AG04449 (cell line): Measurements from ENCODE around the gene TMEM9.

Source experiments
- CTCF ChIA-PET: fragments of 350-600 bp; formaldehyde crosslinking; extraction: SDS; loops from one replicate; lab custom pipeline; 2021; ENCODE audit warnings: antibody characterized with exemption; lab: Yijun Ruan, JAX
- POLR2A ChIA-PET: fragments of 400-600, 350-600 bp; formaldehyde crosslinking; extraction: SDS; loops from one replicate; lab custom pipeline; 2020; ENCODE audit warnings: antibody characterized with exemption, inconsistent platforms; lab: Yijun Ruan, JAX
- DNase-seq: peaks from one replicate; pipeline ENCODE4 v3.0.0-alpha.2; 2010; ENCODE audit warnings: low read depth, low spot score
- H3K4me3 ChIP-seq: 2 replicates; pipeline ENCODE4 v1.5.1; 2011; ENCODE audit warnings: low read depth, mild to moderate bottlenecking, control low read depth, low read length
- CTCF ChIP-seq: IDR thresholded peaks from one replicate; pipeline ENCODE4 v1.5.1; 2011; ENCODE audit warnings: mild to moderate bottlenecking, moderate library complexity, low read length, control low read depth, inconsistent platforms; ENCODE audit not compliant: insufficient read depth; ENCODE audit errors: missing control alignments

Gene TMEM9

DNA sequence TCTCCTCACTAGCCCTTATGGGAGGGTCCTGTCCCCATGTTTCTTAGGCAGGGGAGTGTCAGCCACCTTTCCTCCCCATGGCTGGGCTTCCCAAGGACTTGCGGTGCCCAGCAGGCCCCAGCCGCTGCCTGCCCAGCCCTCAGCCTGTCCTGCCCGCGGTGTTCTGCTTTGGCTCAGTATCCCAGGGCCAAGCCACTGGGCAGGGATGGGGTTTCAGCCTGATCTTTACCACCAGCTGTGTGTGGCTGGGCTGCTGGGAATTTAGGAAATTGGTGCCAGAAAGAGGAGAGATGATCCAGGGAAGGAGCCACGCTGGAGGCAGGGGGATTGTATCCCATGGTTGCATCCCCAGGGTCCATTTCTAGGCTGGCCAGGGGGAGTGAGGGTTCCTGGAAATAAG, 29.5 kb upstream of the TMEM9 start:
- CTCF ChIA-PET, result interaction anchor here (0.9 to 3.3 kb wide), 15 partner anchors 9 to 162 kb away, joined by 4 to 22 read pairs (median 8); partner anchors contain the start of gene TMEM9
- no peak for TF ChIP-seq CTCF
- H3K4me3 ChIP-seq, result no peak overlapping the region
- no peak for DNase-seq
- POLR2A ChIA-PET, result no interaction called here

- DNase-seq, result no peak
- POLR2A ChIA-PET, result no interaction called here
- CTCF ChIA-PET, result interaction anchor here (1.2 to 2.7 kb wide), 3 partner anchors 13 to 162 kb away, joined by 4 to 15 read pairs (median 6); no protein-coding TSS in a partner anchor
- no peak for TF ChIP-seq CTCF
- no peak overlapping the region for H3K4me3 ChIP-seq
These were observed 28.9 kb upstream of the TMEM9 start for GRCh38 chr1:201183209-201183608.

DNA sequence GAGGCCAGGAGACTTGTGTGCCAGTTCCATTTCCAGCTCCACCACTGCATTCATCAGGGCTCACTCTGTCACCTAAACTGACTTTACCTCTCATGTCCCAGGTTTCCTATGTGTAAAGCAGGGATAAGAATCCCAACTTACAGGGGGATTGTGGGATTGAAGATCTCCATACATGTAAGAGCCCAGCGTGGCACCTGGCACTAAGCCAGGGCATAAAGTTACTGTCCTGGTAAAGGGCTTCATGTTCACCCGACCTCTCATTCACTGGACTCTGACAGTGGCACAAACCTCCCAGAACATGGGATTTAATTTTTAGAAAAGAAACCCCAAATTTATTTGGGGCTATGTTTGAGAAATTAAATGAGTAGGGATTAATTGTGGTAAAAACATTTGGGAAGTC, 27.5 kb upstream of the TMEM9 start:
- DNase-seq, result no peak
- no peak for TF ChIP-seq CTCF
- ChIA-PET CTCF (interaction anchor here (1.6 kb wide), 2 partner anchors 32 to 41 kb away, joined by 4 read pairs; no protein-coding TSS in a partner anchor), POLR2A (no interaction called here)
- no peak overlapping the region for H3K4me3 ChIP-seq

- no peak overlapping the region for H3K4me3 ChIP-seq
- ChIA-PET POLR2A (no interaction called here), CTCF (interaction anchor here (1.6 kb wide), 2 partner anchors 31 to 41 kb away, joined by 4 read pairs; no protein-coding TSS in a partner anchor)
- no peak for DNase-seq
- no peak for TF ChIP-seq CTCF
These were observed 27.0 kb upstream of the TMEM9 start for GRCh38 chr1:201181323-201181722.

GRCh38 chr1:201180901-201181300, 26.6 kb upstream of the TMEM9 start:
- CTCF ChIA-PET, result interaction anchor here (1.6 kb wide), 1 partner anchor 42 kb away, joined by 4 read pairs; no protein-coding TSS in a partner anchor
- POLR2A ChIA-PET, result no interaction called here
- no peak for TF ChIP-seq CTCF
- H3K4me3 ChIP-seq, result no peak overlapping the region
- no peak for DNase-seq

DNA sequence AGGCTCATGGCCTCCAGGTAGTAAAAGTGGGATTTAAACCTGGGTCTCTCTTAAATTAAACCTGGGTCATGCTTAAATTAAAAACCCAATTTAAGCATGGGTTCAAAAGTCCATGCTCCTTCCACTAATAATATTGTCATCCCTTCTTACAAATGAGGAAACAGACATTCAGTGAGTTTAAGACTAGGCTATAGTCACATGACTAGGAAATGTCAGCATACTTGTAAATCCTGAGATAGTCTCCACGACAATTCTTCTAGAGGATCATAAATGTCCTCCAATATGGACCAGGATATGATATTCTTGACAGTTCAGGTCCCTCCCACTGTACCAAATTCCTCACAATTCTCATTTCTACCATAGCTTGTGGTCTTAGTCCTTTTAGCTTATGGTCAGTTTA, 25.9 kb upstream of the TMEM9 start:
- ChIA-PET POLR2A (no interaction called here), CTCF (interaction anchor here (1.0 to 1.6 kb wide), 2 partner anchors 13 to 42 kb away, joined by 3 to 4 read pairs; no protein-coding TSS in a partner anchor)
- no peak overlapping the region for H3K4me3 ChIP-seq
- DNase-seq, result no peak
- no peak for TF ChIP-seq CTCF
